Esophagus squamous epithelium (tissue), 4 donors: ENCODE measurements around the gene DCDC2.

Experiments
- CTCF ChIP-seq, 6 experiments: fragments of 450-650 bp in 4 of 6; fragments of 200-600 bp in 2 of 6; sonication (generic) in 2 of 6; IDR thresholded peaks; one replicate each; pipeline ENCODE4 v1.5.1; 2016 to 2019; ENCODE audit warnings: antibody characterized with exemption in 6 of 6, mild to moderate bottlenecking in 4 of 6, moderate library complexity in 4 of 6
- POLR2A ChIP-seq, 4 donors: fragments of 450-650 bp; IDR thresholded peaks; one replicate each; pipeline ENCODE4 v1.6.1; 2017; ENCODE audit warnings: antibody characterized with exemption in 4 of 4, mild to moderate bottlenecking in 4 of 4, moderate library complexity in 3 of 4

DNA sequence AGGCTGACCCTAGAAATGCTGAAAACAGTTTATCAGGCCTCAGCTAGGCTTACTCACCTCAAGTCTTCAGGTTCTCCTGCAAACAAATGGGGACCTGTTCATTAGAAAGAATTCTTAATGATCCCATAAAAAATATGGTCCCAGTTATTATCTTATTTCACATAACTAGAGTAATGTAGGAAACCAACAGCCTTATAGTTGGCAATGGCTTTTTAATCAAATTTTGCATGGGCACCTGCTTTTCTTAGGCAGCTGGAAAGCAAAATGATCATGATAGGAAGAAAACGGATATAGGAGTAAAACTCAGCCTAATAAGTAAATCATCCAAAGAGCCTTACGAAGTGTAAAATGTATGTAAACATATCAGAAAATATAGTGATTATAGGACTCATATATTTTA, 230.5 kb downstream of the DCDC2 start:
- TF ChIP-seq CTCF (IDR thresholded peaks at IDR 0.05) (no peak), POLR2A (IDR thresholded peaks at IDR 0.05) (no peak)
